GM12801 (cell line): ENCODE measurements around the gene IRX5.

Experiments used
- CTCF ChIP-seq: IDR thresholded peaks from one replicate; pipeline ENCODE4 v1.5.1; 2011; ENCODE audit warnings: control low read depth; ENCODE audit not compliant: insufficient read length; ENCODE audit errors: extremely low read depth

The IRX5 gene

GRCh38 chr16:54931120-54932014, 702 bp downstream of the IRX5 start:
- TF ChIP-seq CTCF: no peak

GRCh38 chr16:54932021-54932660, 1.5 kb downstream of the IRX5 start:
- TF ChIP-seq CTCF: no peak

GRCh38 chr16:54932737-54933254, 2.1 kb downstream of the IRX5 start:
- no peak for TF ChIP-seq CTCF

- no peak for TF ChIP-seq CTCF
These were observed 2.8 kb downstream of the IRX5 start for GRCh38 chr16:54933281-54934011.

- no peak for TF ChIP-seq CTCF
These were observed 4.0 kb downstream of the IRX5 start for GRCh38 chr16:54934481-54935265.

GRCh38 chr16:54935266-54935968, 4.8 kb downstream of the IRX5 start:
- no peak for TF ChIP-seq CTCF
